Upper lobe of left lung (tissue), 4 donors: ENCODE data around the gene CTDP1.

Experiments
- CTCF ChIP-seq, 6 experiments: fragments of 450-650 bp in 4 of 6; fragments of 200-600 bp in 2 of 6; sonication (generic) in 2 of 6; IDR thresholded peaks; one replicate each; pipeline ENCODE4 v1.5.1; 2016 to 2019; ENCODE audit warnings: antibody characterized with exemption in 6 of 6
- EP300 ChIP-seq, 4 donors: sonication (generic); formaldehyde crosslinking; IDR thresholded peaks; one replicate each; pipeline ENCODE4 v1.5.1; 2017; ENCODE audit warnings: antibody characterized with exemption in 4 of 4, control low read depth in 2 of 4
- POLR2A ChIP-seq, 4 donors: fragments of 450-650 bp; IDR thresholded peaks; one replicate each; pipeline ENCODE4 v1.5.1; 2016 to 2017; ENCODE audit warnings: antibody characterized with exemption in 4 of 4, mild to moderate bottlenecking in 2 of 4

GRCh38 chr18:79717555-79718074 lies 38.0 kb downstream of the CTDP1 start:
- no peak for TF ChIP-seq CTCF (IDR thresholded peaks at IDR 0.05)
- TF ChIP-seq POLR2A (IDR thresholded peaks at IDR 0.05), result no peak
- no peak for TF ChIP-seq EP300 (IDR thresholded peaks at IDR 0.05)
